ENCODE measurements around the gene ACAA1. TPM values are rescaled to one million over a fixed set of nuclear protein-coding genes. Genes with fewer than 3 reads are reported as not detected.

ACAA1 gene, protein sequence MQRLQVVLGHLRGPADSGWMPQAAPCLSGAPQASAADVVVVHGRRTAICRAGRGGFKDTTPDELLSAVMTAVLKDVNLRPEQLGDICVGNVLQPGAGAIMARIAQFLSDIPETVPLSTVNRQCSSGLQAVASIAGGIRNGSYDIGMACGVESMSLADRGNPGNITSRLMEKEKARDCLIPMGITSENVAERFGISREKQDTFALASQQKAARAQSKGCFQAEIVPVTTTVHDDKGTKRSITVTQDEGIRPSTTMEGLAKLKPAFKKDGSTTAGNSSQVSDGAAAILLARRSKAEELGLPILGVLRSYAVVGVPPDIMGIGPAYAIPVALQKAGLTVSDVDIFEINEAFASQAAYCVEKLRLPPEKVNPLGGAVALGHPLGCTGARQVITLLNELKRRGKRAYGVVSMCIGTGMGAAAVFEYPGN
- 52.0 TPM for total RNA-seq (2021; ENCODE audit: unreplicated experiment)
- 69.2 TPM for polyA plus RNA-seq (2012; ENCODE audit: insufficient read length)
- percentile 58 among the genes with signal in this experiment for Bru-seq, nascent RNA
- percentile 53 among the genes with signal in this experiment for BruChase-seq, experiment 1, labeled RNA remaining after a 2-hour chase
- percentile 56 among the genes with signal in this experiment for BruChase-seq, experiment 2, labeled RNA remaining after a 6-hour chase
- long read RNA-seq, transcript ACAA1-202 (12 exons, 1,785 nt): major isoform, 54 of 100 reads
- long read RNA-seq, partial matches to known transcripts: 5 of 100 reads
- long read RNA-seq, other reads (novel, unspliced or antisense): 37 of 100 reads

DNA sequence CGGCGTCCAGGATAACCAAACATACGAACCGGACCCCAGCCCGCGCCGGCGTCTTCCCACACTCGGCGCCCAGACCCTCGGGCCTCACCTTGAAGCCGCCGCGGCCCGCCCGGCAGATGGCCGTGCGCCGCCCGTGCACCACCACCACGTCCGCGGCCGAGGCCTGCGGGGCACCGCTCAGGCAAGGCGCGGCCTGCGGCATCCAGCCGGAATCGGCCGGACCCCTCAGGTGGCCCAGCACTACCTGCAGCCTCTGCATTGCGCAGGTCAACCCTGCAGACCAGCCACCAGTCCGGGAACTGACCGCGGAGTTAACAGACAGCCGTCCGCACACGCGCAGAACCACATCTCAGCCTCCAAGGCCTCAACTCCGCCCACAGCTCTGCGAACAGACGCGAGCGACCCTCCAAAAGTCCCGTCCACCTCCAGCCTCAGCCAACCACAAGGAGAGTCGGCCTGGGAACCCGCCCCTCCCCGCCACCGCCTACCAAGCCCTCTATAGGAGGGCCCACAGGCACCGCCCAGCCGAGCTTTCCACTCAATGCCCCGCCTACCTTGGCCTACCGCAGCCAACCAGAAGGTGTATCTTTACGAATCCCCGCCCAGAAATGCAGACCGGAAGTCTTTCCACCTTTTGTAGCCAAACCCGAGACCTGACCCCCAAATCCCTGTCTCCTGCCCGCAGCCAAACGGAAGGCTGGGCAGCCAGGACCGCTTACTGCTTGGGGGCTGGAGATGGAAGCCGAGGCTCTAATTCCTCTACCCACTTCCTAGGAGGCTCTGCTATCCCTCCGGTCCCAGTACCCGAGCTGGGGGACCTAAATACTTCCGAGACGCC is at the start of gene ACAA1:
Gene ACAA1 (minus strand): TSS at position 351 of the 838 bp plus-strand sequence. CDS start 92 bp downstream, at position 259.
- TF ChIP-seq SIN3A (IDR thresholded peaks at IDR 0.05; ENCODE audit: borderline replicate concordance, insufficient read depth, low read depth, low read length) (0 out of 2 replicates have a peak, but pooled peaks have one; percentile 41), POLR2AphosphoS5 (IDR thresholded peaks at IDR 0.05; ENCODE audit: low read depth, low read length) (peak; percentile 89; the same call in 1 of the 2 replicates), TCF7L2 (IDR thresholded peaks at IDR 0.05; ENCODE audit: low read depth, low read length) (no peak; the same call in none of the 2 replicates), CTCF (IDR thresholded peaks at IDR 0.05) (no peak)
- TF ChIP-seq, protein P1, sequence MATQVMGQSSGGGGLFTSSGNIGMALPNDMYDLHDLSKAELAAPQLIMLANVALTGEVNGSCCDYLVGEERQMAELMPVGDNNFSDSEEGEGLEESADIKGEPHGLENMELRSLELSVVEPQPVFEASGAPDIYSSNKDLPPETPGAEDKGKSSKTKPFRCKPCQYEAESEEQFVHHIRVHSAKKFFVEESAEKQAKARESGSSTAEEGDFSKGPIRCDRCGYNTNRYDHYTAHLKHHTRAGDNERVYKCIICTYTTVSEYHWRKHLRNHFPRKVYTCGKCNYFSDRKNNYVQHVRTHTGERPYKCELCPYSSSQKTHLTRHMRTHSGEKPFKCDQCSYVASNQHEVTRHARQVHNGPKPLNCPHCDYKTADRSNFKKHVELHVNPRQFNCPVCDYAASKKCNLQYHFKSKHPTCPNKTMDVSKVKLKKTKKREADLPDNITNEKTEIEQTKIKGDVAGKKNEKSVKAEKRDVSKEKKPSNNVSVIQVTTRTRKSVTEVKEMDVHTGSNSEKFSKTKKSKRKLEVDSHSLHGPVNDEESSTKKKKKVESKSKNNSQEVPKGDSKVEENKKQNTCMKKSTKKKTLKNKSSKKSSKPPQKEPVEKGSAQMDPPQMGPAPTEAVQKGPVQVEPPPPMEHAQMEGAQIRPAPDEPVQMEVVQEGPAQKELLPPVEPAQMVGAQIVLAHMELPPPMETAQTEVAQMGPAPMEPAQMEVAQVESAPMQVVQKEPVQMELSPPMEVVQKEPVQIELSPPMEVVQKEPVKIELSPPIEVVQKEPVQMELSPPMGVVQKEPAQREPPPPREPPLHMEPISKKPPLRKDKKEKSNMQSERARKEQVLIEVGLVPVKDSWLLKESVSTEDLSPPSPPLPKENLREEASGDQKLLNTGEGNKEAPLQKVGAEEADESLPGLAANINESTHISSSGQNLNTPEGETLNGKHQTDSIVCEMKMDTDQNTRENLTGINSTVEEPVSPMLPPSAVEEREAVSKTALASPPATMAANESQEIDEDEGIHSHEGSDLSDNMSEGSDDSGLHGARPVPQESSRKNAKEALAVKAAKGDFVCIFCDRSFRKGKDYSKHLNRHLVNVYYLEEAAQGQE (IDR thresholded peaks at IDR 0.05; ENCODE audit: insufficient read depth in 1 of 2, low read depth in 2 of 2, low read length in 1 of 2): no peak
- ATAC-seq: peak; percentile 96
- ChIA-PET CTCF (interaction anchor here (0.6 kb wide), 1 partner anchor 106 kb away, joined by 3 read pairs; no protein-coding TSS in a partner anchor), POLR2A (interaction anchor here (0.5 to 1.1 kb wide), 2 partner anchors 10 to 30 kb away, joined by 3 to 6 read pairs; no protein-coding TSS in a partner anchor)
- H3K36me3 ChIP-seq (ENCODE audit: control insufficient read depth, insufficient read depth, low read length): peaks cover 2% of the 10 kb centered on the region
- no peaks in the 10 kb centered on the region for H3K27me3 ChIP-seq (ENCODE audit: control insufficient read depth, insufficient read depth, low read length)
- in situ Hi-C loops (cut with HindIII; ENCODE audit: low pct_unique_long_range_greater_than_20kb, low sequenced_read_pairs): no loop called here
- H3K27ac ChIP-seq (ENCODE audit: low read length): peak within 1 kb of the TSS; percentile 95
- intact Hi-C loops (cut with micrococcal nuclease; ENCODE audit: unreplicated experiment): no loop called here
- H3K4me3 ChIP-seq (ENCODE audit: low read depth in 2 of 2, low read length in 2 of 2): peak within 1 kb of the TSS; percentile 81 to 82
- peak; percentile 91 for DNase-seq (ENCODE audit: low read depth, low spot score)
- H3K9me3 ChIP-seq (ENCODE audit: control insufficient read depth, insufficient read depth, low read depth, low read length): no peaks in the 10 kb centered on the region
- H3K4me1 ChIP-seq (ENCODE audit: control insufficient read depth, insufficient read depth, low read length): peaks cover 5% of the 10 kb centered on the region
- BruUV-seq (replicated peaks): no TSS peak

- Histone ChIP-seq H3K4me3 (ENCODE audit: low read depth in 2 of 2, low read length in 2 of 2) (no peak overlapping the region), H3K27ac (ENCODE audit: low read length) (no peak overlapping the region), H3K27me3 (ENCODE audit: control insufficient read depth, insufficient read depth, low read length) (no peaks in the 10 kb centered on the region), H3K36me3 (ENCODE audit: control insufficient read depth, insufficient read depth, low read length) (no peaks in the 10 kb centered on the region), H3K9me3 (ENCODE audit: control insufficient read depth, insufficient read depth, low read depth, low read length) (no peaks in the 10 kb centered on the region), H3K4me1 (ENCODE audit: control insufficient read depth, insufficient read depth, low read length) (peaks cover 8% of the 10 kb centered on the region)
- ATAC-seq (no peak), DNase-seq (ENCODE audit: low read depth, low spot score) (no peak)
- BruUV-seq (replicated peaks): no TSS peak
- in situ Hi-C loops (cut with HindIII; ENCODE audit: low pct_unique_long_range_greater_than_20kb, low sequenced_read_pairs) (no loop called here), intact Hi-C loops (cut with micrococcal nuclease; ENCODE audit: unreplicated experiment) (no loop called here)
- CTCF ChIA-PET: interaction anchor here (0.6 kb wide), 1 partner anchor 14 kb away, joined by 3 read pairs; no protein-coding TSS in a partner anchor
- POLR2A ChIA-PET: no interaction called here
- no peak for TF ChIP-seq SIN3A (IDR thresholded peaks at IDR 0.05; ENCODE audit: borderline replicate concordance, insufficient read depth, low read depth, low read length)
- no peak for TF ChIP-seq CTCF (IDR thresholded peaks at IDR 0.05)
- TF ChIP-seq TCF7L2 (IDR thresholded peaks at IDR 0.05; ENCODE audit: low read depth, low read length): no peak
- no peak for TF ChIP-seq POLR2AphosphoS5 (IDR thresholded peaks at IDR 0.05; ENCODE audit: low read depth, low read length)
- TF ChIP-seq, protein P1 (IDR thresholded peaks at IDR 0.05; ENCODE audit: insufficient read depth in 1 of 2, low read depth in 2 of 2, low read length in 1 of 2): no peak
Observed at GRCh38 chr3:38177181-38177580, 40.3 kb upstream of the ACAA1 start.
